ENCODE results near the gene RNF5. TPM values are rescaled to one million over a fixed set of nuclear protein-coding genes. Genes with fewer than 3 reads are reported as not detected.

The RNF5 gene, protein sequence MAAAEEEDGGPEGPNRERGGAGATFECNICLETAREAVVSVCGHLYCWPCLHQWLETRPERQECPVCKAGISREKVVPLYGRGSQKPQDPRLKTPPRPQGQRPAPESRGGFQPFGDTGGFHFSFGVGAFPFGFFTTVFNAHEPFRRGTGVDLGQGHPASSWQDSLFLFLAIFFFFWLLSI
- 57.9 TPM for total RNA-seq

- Histone ChIP-seq H3K27me3 (ENCODE audit: control insufficient read depth in 3 of 3, insufficient read depth in 3 of 3, low read length in 3 of 3) (no peaks in the 10 kb centered on the region), H3K9me3 (ENCODE audit: control insufficient read depth in 3 of 3, low read length in 3 of 3) (no peaks in the 10 kb centered on the region), H3K4me3 (ENCODE audit: low read length in 3 of 3) (peak within 1 kb of the TSS; percentile 76 to 99 (median 94)), H3K27ac (ENCODE audit: low read depth, low read length) (peak within 1 kb of the TSS; percentile 96), H3K4me1 (ENCODE audit: control insufficient read depth in 3 of 3, insufficient read depth in 3 of 3, low read length in 3 of 3) (peaks cover 47 to 73% (median 59%) of the 10 kb centered on the region in 3 donors), H3K9ac (ENCODE audit: low read depth in 1 of 3, low read length in 3 of 3) (peak within 1 kb of the TSS; percentile 80 to 95 (median 95)), H3K36me3 (ENCODE audit: control insufficient read depth in 3 of 3, insufficient read depth in 3 of 3, low read length in 3 of 3) (peaks cover 22 to 25% (median 23%) of the 10 kb centered on the region in 3 donors)
Measured at GRCh38 chr6:32177788-32178546, at the start of gene RNF5. TSS of gene RNF5 (plus strand) at chr6:32178405. CDS start at chr6:32178512, 107 bp downstream.

DNA sequence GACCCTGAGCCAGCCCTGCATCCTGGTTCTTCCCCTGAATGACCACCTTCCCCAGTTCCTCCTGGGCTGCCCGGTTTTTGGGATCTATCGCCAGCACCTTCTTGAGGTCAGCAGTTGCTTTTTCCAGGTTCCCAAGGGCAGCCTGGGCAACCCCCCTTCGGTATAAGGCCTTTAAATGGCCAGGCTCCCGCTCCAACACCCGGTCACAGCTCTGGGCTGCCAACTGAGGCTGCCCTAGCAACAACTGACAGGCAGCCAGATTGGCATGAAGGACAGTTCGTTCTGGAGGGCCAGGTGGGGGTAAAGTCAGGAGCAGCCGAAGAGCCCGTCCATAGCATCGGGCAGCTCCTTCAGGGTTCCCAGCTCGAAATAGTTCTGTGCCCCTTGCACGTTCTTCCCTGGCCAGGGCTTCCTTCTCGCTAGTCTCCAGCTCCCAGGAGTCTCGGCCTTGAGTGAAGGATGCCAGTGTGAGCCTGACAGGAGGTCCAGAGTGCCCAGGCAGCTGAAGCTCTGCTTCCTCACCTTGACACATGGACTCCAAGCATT is 49.4 kb upstream of the RNF5 start:
- Histone ChIP-seq H3K4me1 (ENCODE audit: control insufficient read depth in 3 of 3, insufficient read depth in 3 of 3, low read length in 3 of 3) (peaks cover 24 to 31% (median 28%) of the 10 kb centered on the region in 3 donors), H3K9me3 (ENCODE audit: control insufficient read depth in 3 of 3, low read length in 3 of 3) (no peaks in the 10 kb centered on the region), H3K4me3 (ENCODE audit: low read length in 3 of 3) (peak overlapping the region; percentile 61 to 94 (median 83)), H3K27ac (ENCODE audit: low read depth, low read length) (peak overlapping the region; percentile 91), H3K27me3 (ENCODE audit: control insufficient read depth in 3 of 3, insufficient read depth in 3 of 3, low read length in 3 of 3) (no peaks in the 10 kb centered on the region), H3K36me3 (ENCODE audit: control insufficient read depth in 3 of 3, insufficient read depth in 3 of 3, low read length in 3 of 3) (peaks cover 20 to 21% (median 21%) of the 10 kb centered on the region in 3 donors), H3K9ac (ENCODE audit: low read depth in 1 of 3, low read length in 3 of 3) (peak overlapping the region; percentile 24 to 86 (median 83))

GRCh38 chr6:32129297-32130088 is 48.7 kb upstream of the RNF5 start:
- Histone ChIP-seq H3K4me3 (ENCODE audit: low read length in 3 of 3) (peak overlapping the region; percentile 61 to 94 (median 83)), H3K9ac (ENCODE audit: low read depth in 1 of 3, low read length in 3 of 3) (peak overlapping the region; percentile 83 to 86 (median 86)), H3K27me3 (ENCODE audit: control insufficient read depth in 3 of 3, insufficient read depth in 3 of 3, low read length in 3 of 3) (no peaks in the 10 kb centered on the region), H3K36me3 (ENCODE audit: control insufficient read depth in 3 of 3, insufficient read depth in 3 of 3, low read length in 3 of 3) (peaks cover 15 to 19% (median 16%) of the 10 kb centered on the region in 3 donors), H3K4me1 (ENCODE audit: control insufficient read depth in 3 of 3, insufficient read depth in 3 of 3, low read length in 3 of 3) (peaks cover 24 to 31% (median 28%) of the 10 kb centered on the region in 3 donors), H3K9me3 (ENCODE audit: control insufficient read depth in 3 of 3, low read length in 3 of 3) (no peaks in the 10 kb centered on the region), H3K27ac (ENCODE audit: low read depth, low read length) (peak overlapping the region; percentile 91)

DNA sequence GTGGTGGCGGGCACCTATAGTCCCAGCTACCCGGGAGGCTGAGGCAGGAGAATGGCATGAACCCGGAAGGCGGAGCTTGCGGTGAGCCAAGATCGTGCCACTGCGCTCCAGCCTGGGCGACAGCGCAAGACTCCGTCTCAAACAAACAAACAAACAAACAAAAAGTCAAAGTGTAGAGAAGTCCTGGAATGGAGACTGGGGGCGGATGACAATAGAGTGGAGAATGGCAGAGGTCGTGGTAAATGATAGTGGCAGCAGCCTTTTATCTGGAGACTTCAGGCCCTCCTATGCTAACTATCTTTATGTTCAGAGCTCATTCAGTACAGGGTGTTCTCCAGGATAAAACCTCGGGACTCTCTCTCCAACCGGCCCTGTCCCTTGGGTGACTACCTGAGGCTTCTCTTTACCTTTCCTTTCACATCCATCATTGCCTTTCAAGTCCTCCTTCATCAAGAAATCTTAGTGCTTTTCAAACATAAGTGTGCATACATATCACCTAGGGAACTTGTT is 46.7 kb upstream of the RNF5 start:
- no peaks in the 10 kb centered on the region for H3K9me3 ChIP-seq (ENCODE audit: control insufficient read depth in 3 of 3, low read length in 3 of 3)
- no peak overlapping the region for H3K9ac ChIP-seq (ENCODE audit: low read depth in 1 of 3, low read length in 3 of 3)
- no peak overlapping the region for H3K27ac ChIP-seq (ENCODE audit: low read depth, low read length)
- peaks cover 0 to 9% (median 2%) of the 10 kb centered on the region in 3 donors for H3K36me3 ChIP-seq (ENCODE audit: control insufficient read depth in 3 of 3, insufficient read depth in 3 of 3, low read length in 3 of 3)
- no peaks in the 10 kb centered on the region for H3K27me3 ChIP-seq (ENCODE audit: control insufficient read depth in 3 of 3, insufficient read depth in 3 of 3, low read length in 3 of 3)
- H3K4me3 ChIP-seq (ENCODE audit: low read length in 3 of 3) = no peak overlapping the region
- H3K4me1 ChIP-seq (ENCODE audit: control insufficient read depth in 3 of 3, insufficient read depth in 3 of 3, low read length in 3 of 3) = peaks cover 24 to 27% (median 27%) of the 10 kb centered on the region in 3 donors

GRCh38 chr6:32132110-32132509 is 46.1 kb upstream of the RNF5 start:
- Histone ChIP-seq H3K4me3 (ENCODE audit: low read length in 3 of 3) (no peak overlapping the region), H3K27me3 (ENCODE audit: control insufficient read depth in 3 of 3, insufficient read depth in 3 of 3, low read length in 3 of 3) (no peaks in the 10 kb centered on the region), H3K9ac (ENCODE audit: low read depth in 1 of 3, low read length in 3 of 3) (no peak overlapping the region), H3K4me1 (ENCODE audit: control insufficient read depth in 3 of 3, insufficient read depth in 3 of 3, low read length in 3 of 3) (peaks cover 20 to 22% (median 21%) of the 10 kb centered on the region in 3 donors), H3K27ac (ENCODE audit: low read depth, low read length) (no peak overlapping the region), H3K9me3 (ENCODE audit: control insufficient read depth in 3 of 3, low read length in 3 of 3) (no peaks in the 10 kb centered on the region), H3K36me3 (ENCODE audit: control insufficient read depth in 3 of 3, insufficient read depth in 3 of 3, low read length in 3 of 3) (peaks cover 0 to 3% (median 0%) of the 10 kb centered on the region in 3 donors)

DNA sequence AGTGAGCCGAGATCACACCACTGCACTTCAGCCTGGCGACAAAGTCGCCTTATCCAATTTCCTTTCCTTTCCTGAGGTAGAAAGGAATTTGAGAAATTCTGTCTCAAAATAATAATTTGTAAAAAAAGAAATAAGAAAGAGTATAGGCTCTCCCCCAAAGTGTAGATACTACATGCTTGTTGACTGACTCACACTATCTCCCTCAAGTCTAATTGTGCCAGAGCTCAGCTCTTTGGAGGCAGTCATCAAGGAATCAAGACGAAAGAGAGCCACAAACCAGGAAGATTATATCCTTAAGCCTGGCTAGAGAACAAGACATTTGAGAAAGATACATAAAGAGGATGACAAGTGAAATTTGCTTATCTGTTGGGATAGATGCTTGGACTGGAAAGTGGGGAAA is 44.4 kb upstream of the RNF5 start:
- H3K27ac ChIP-seq (ENCODE audit: low read depth, low read length) = no peak overlapping the region
- H3K27me3 ChIP-seq (ENCODE audit: control insufficient read depth in 3 of 3, insufficient read depth in 3 of 3, low read length in 3 of 3) = no peaks in the 10 kb centered on the region
- no peak overlapping the region for H3K4me3 ChIP-seq (ENCODE audit: low read length in 3 of 3)
- no peaks in the 10 kb centered on the region for H3K9me3 ChIP-seq (ENCODE audit: control insufficient read depth in 3 of 3, low read length in 3 of 3)
- no peak overlapping the region for H3K9ac ChIP-seq (ENCODE audit: low read depth in 1 of 3, low read length in 3 of 3)
- no peaks in the 10 kb centered on the region for H3K36me3 ChIP-seq (ENCODE audit: control insufficient read depth in 3 of 3, insufficient read depth in 3 of 3, low read length in 3 of 3)
- H3K4me1 ChIP-seq (ENCODE audit: control insufficient read depth in 3 of 3, insufficient read depth in 3 of 3, low read length in 3 of 3) = peaks cover 10 to 13% (median 10%) of the 10 kb centered on the region in 3 donors

DNA sequence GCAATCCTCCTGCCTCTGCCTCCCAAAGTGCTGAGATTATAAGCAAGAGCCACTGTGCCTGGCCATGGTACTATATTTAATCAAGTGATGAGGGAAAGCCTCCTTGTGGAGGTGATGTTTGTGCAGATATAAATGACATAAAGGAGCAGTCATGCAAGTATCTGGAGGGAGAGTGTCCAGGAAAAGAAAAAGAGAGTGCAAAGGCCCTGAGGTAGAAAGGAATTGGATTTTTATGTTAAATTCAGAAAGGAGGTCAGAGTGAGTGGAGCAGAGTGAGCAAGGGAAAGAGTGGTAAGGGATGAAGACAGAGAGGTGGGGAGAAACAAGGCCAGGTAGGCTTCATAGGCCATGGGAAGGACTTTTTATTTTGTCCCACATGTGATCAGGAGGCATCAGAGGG is 40.8 kb upstream of the RNF5 start:
- Histone ChIP-seq H3K27ac (ENCODE audit: low read depth, low read length) (no peak overlapping the region), H3K9ac (ENCODE audit: low read depth in 1 of 3, low read length in 3 of 3) (no peak overlapping the region), H3K36me3 (ENCODE audit: control insufficient read depth in 3 of 3, insufficient read depth in 3 of 3, low read length in 3 of 3) (no peaks in the 10 kb centered on the region), H3K27me3 (ENCODE audit: control insufficient read depth in 3 of 3, insufficient read depth in 3 of 3, low read length in 3 of 3) (no peaks in the 10 kb centered on the region), H3K4me3 (ENCODE audit: low read length in 3 of 3) (no peak overlapping the region), H3K9me3 (ENCODE audit: control insufficient read depth in 3 of 3, low read length in 3 of 3) (no peaks in the 10 kb centered on the region), H3K4me1 (ENCODE audit: control insufficient read depth in 3 of 3, insufficient read depth in 3 of 3, low read length in 3 of 3) (no peaks in the 10 kb centered on the region)

DNA sequence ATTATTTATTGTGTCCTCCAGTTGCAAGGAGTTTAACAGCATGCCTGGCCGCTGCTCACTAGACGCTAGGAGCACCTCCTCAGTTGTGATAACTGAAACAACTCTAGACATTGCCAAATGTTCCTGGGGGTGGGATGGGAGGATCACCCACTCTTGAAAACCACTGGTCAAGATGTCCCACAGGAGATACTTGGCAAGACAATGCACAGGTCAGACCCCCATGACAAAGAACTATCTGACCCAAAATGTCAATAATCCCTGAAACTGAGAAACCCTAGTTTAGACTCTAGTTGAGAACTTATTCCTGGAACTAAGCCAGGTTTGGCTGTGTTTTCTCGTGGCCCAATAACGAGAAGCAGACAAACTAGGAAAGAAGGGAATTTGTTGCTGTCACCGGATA is 38.6 kb upstream of the RNF5 start:
- Histone ChIP-seq H3K4me3 (ENCODE audit: low read length in 3 of 3) (no peak overlapping the region), H3K27ac (ENCODE audit: low read depth, low read length) (no peak overlapping the region), H3K9ac (ENCODE audit: low read depth in 1 of 3, low read length in 3 of 3) (no peak overlapping the region), H3K4me1 (ENCODE audit: control insufficient read depth in 3 of 3, insufficient read depth in 3 of 3, low read length in 3 of 3) (no peaks in the 10 kb centered on the region), H3K9me3 (ENCODE audit: control insufficient read depth in 3 of 3, low read length in 3 of 3) (no peaks in the 10 kb centered on the region), H3K36me3 (ENCODE audit: control insufficient read depth in 3 of 3, insufficient read depth in 3 of 3, low read length in 3 of 3) (no peaks in the 10 kb centered on the region), H3K27me3 (ENCODE audit: control insufficient read depth in 3 of 3, insufficient read depth in 3 of 3, low read length in 3 of 3) (no peaks in the 10 kb centered on the region)

GRCh38 chr6:32140420-32141046 is 37.7 kb upstream of the RNF5 start:
- Histone ChIP-seq H3K27ac (ENCODE audit: low read depth, low read length) (no peak overlapping the region), H3K9me3 (ENCODE audit: control insufficient read depth in 3 of 3, low read length in 3 of 3) (no peaks in the 10 kb centered on the region), H3K4me1 (ENCODE audit: control insufficient read depth in 3 of 3, insufficient read depth in 3 of 3, low read length in 3 of 3) (no peaks in the 10 kb centered on the region), H3K4me3 (ENCODE audit: low read length in 3 of 3) (no peak overlapping the region), H3K27me3 (ENCODE audit: control insufficient read depth in 3 of 3, insufficient read depth in 3 of 3, low read length in 3 of 3) (no peaks in the 10 kb centered on the region), H3K9ac (ENCODE audit: low read depth in 1 of 3, low read length in 3 of 3) (no peak overlapping the region), H3K36me3 (ENCODE audit: control insufficient read depth in 3 of 3, insufficient read depth in 3 of 3, low read length in 3 of 3) (no peaks in the 10 kb centered on the region)

Measured in skeletal muscle tissue (tissue), 4 donors.